ENCODE results near the gene SLC4A11.

GRCh38 chr20:3208786-3209256 lies 30.2 kb downstream of the SLC4A11 start:
- TF ChIP-seq TAF1 (IDR thresholded peaks at IDR 0.05; ENCODE audit: low read depth): no peak
- TF ChIP-seq NFIC (IDR thresholded peaks at IDR 0.05): no peak
- TF ChIP-seq, protein P1, sequence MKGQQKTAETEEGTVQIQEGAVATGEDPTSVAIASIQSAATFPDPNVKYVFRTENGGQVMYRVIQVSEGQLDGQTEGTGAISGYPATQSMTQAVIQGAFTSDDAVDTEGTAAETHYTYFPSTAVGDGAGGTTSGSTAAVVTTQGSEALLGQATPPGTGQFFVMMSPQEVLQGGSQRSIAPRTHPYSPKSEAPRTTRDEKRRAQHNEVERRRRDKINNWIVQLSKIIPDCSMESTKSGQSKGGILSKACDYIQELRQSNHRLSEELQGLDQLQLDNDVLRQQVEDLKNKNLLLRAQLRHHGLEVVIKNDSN (IDR thresholded peaks at IDR 0.05): no peak
- TF ChIP-seq, protein P2, sequence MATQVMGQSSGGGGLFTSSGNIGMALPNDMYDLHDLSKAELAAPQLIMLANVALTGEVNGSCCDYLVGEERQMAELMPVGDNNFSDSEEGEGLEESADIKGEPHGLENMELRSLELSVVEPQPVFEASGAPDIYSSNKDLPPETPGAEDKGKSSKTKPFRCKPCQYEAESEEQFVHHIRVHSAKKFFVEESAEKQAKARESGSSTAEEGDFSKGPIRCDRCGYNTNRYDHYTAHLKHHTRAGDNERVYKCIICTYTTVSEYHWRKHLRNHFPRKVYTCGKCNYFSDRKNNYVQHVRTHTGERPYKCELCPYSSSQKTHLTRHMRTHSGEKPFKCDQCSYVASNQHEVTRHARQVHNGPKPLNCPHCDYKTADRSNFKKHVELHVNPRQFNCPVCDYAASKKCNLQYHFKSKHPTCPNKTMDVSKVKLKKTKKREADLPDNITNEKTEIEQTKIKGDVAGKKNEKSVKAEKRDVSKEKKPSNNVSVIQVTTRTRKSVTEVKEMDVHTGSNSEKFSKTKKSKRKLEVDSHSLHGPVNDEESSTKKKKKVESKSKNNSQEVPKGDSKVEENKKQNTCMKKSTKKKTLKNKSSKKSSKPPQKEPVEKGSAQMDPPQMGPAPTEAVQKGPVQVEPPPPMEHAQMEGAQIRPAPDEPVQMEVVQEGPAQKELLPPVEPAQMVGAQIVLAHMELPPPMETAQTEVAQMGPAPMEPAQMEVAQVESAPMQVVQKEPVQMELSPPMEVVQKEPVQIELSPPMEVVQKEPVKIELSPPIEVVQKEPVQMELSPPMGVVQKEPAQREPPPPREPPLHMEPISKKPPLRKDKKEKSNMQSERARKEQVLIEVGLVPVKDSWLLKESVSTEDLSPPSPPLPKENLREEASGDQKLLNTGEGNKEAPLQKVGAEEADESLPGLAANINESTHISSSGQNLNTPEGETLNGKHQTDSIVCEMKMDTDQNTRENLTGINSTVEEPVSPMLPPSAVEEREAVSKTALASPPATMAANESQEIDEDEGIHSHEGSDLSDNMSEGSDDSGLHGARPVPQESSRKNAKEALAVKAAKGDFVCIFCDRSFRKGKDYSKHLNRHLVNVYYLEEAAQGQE (IDR thresholded peaks at IDR 0.05; ENCODE audit: low read depth): no peak
